Activated CD4-positive, alpha-beta T cell treated with anti-CD3 and anti-CD28 coated beads, Interleukin-2, amount 50 U/mL, for 16 hours (primary cell): ENCODE measurements around the gene DLGAP4.
"Not testable (repeated sequence)": the region's sequence is repeated elsewhere in the genome, so short reads cannot be mapped to it uniquely, and the experiment has no call there.

ENCODE experiments used
- DNase-seq: peaks from one replicate; pipeline ENCODE4 v3.0.0-alpha.2; 2020

Gene DLGAP4

GRCh38 chr20:36460648-36461599 lies 154.8 kb downstream of the DLGAP4 start:
- peak; percentile 87 for DNase-seq

- DNase-seq: no peak
Observed at GRCh38 chr20:36461600-36462439, 155.7 kb downstream of the DLGAP4 start.

DNA sequence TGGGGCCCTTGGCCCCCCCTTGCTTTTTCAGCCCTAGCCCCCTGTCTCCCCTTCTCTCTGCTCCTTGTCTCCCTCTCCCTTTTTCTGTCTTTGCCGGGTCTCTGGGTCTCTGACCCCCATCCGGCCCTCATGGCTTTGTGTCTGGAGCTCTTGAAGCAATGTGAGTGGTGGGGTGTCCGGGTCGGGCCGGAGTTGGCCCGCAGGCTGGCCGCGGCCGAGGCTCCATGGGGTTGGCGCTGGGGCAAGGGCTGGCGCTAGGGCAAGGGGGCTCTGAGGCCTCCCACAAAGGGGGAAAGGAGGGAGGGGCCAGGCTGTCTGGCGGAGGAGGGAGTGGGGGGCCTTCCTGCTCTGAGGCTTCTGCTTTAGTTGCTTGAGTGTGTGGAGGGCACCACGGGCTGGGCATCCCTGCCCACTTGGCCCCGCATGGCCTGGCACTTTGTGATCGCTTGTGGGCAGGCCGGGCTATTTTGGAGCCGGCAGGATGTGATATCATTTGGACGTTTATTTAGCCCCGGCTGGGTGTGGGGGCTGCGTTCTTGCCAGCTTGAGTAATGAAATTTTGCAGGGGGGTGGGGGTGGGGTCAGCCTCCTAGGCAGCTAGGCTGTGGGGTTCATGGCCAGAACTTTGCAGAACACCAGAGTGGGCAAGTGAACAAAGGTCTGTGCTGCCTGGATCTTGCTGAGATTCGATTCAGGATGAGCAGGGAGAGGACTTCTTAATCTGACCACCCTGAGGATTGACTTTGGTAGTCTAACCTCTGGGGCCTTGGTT lies 156.5 kb downstream of the DLGAP4 start:
- no peak for DNase-seq

- DNase-seq: no peak
Observed at GRCh38 chr20:36463212-36464061, 157.3 kb downstream of the DLGAP4 start.

- DNase-seq: peak; percentile 55
Observed at GRCh38 chr20:36465109-36466080, 159.3 kb downstream of the DLGAP4 start.

DNA sequence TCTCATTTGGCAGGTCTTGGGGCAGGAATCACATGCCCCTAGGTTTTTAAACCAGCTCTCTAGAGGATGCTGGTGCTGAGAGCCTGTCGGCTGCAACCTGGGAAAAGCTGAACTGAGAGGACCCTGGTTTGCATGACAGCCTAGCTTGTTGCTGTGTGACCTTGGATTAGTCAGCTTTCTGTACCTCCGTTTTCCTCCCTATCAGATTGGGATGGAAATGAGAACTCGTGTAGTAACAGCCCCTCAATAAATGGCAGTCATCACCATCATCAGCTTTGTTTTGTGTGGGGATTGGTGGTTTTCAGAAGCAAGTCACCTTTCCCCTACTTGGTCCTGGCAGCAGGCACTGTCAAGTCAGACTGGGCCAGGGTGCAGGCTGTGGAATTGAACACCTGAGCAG lies 159.9 kb downstream of the DLGAP4 start:
- peak; percentile 24 for DNase-seq

- DNase-seq: peak; percentile 40
Observed at GRCh38 chr20:36467076-36467999, 161.2 kb downstream of the DLGAP4 start.

- DNase-seq: no peak
Observed at GRCh38 chr20:36468149-36469000, 162.2 kb downstream of the DLGAP4 start.

GRCh38 chr20:36469973-36470372 lies 163.8 kb downstream of the DLGAP4 start:
- no peak for DNase-seq

DNA sequence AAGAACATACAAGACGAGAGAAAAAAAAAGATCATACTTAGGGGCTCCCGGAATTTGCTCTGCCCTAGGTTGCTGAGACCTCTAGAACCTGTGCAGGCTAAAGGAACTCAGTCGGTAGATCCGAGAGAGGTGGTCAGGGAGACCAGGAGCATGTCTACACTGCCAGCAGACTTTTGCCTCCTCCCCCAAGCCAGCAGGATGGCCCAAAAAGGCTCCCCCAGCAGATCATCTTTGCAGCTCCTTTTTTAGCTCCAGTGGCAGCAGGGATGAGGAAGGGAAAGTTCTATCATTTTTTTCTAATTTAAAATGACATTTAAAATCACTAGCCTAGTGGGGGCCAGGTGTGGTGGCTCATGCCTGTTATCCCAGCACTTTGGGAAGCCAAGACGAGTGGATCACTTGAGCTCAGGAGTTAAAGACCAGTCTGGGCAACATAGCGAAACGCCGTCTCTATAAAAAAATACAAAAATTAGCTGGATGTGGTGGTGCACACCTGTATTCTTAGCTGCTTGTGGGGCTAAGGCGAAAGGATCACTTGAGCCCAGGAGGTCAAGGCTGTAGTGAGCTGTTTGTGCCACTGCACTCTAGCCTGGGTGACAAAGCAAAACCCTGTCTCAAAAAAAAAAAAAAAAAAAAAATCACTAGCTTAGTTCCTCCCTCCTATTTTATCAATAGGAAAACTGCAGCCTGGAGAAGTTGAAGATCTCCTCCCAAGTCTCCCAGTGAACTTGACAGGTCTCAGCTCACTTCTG lies 165.9 kb downstream of the DLGAP4 start:
- no peak for DNase-seq

DNA sequence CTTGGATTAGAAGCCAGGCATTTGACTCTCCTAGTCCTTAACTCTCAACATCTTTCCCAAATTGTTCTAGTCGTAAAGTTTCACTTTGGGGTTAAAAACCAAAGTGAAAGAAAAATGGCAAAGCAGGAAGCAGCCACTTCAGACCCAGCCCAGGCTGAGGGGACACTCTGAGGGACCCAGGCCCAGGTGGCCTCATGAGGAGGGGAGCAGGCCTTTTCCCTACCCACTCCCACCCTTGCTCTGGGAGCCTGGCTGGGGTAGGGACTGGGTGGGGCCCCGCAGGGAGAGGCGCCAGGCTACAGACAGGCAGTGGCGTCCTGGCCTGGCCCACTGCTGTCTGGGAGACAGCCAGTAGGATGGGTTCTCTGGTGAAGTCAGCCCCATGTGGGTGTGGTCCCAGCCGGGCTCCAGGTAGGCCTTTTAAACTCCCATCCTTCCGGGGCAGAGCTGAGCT lies 166.5 kb downstream of the DLGAP4 start:
- peak; percentile 33 for DNase-seq

DNA sequence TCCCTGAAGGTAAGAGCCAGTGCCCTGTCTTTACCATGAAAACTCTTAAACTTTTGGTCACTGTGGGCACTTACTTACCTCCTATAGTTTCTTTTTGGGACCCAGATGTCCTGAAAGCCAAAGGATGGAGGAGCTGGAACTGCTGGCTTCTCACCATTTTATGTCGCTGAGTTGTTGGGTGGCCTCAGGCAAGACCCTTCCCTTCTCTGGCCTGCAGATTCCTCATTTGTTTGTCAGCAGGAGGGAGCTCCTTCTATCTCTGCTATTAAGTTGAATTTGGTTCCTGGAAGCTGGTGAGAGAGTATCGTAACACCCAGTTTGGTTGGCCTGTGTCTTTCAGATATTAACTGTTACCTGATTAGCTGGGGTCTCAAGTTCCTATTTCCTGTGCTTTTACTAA lies 167.0 kb downstream of the DLGAP4 start:
- DNase-seq: no peak

GRCh38 chr20:36474563-36474962 lies 168.4 kb downstream of the DLGAP4 start:
- no peak for DNase-seq

GRCh38 chr20:36475054-36475453 lies 168.9 kb downstream of the DLGAP4 start:
- DNase-seq: not testable (repeated sequence)

DNA sequence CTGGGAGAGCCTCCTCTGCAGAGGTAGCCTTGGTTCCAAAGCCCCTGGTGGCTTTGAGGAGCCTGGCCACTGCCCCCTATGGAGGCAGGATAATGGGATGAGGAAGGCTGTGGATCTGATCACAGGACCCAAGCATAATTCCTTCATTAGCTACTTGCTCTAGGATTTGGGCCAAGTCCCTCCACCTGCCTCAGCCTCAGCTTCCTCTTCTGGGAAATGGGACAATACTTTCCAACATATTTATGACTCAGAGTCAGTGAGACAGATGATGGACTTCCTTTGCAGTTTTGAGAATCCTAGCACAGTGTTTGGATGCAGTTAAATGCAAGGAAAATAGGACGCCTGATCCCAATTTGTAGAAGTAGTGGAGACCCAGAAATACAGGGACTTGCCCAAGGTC lies 171.3 kb downstream of the DLGAP4 start:
- no peak for DNase-seq

- no peak for DNase-seq
Observed at GRCh38 chr20:36478137-36478905, 172.2 kb downstream of the DLGAP4 start.

DNA sequence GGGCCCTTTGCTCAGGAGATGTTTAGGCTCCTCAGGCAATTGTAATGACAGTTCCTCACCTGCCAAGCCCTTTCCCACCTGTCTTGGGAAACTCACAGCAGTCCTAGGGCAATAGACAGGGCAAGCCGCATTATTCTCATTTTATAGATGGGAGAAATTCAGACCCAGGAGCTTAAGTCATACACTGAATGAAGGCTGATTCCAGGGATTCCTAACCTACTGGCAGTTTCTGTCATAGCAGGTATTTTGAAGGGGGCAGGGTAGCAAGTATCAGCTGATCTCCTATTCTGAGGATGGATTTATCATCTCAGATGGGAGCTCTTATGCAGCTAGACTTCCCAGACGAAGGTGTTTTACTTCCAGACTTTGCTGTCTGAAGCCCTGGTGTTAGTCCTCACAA lies 173.8 kb downstream of the DLGAP4 start:
- no peak for DNase-seq
